Erythroblast (primary cell): ENCODE data around the gene CAPG.

ENCODE experiments used
- GATA1 ChIP-seq: IDR thresholded peaks from 2 replicates; pipeline ENCODE4 v1.6.1; 2011; ENCODE audit warnings: low read depth, mild to moderate bottlenecking, control low read depth, low read length, moderate library complexity
- POLR2A ChIP-seq: IDR thresholded peaks from 2 replicates; pipeline ENCODE4 v1.6.1; 2011; ENCODE audit warnings: mild to moderate bottlenecking, low read length

- TF ChIP-seq POLR2A = no peak
- TF ChIP-seq GATA1 = no peak
Measured at GRCh38 chr2:85378257-85378656, 31.9 kb downstream of the CAPG start.
